ENCODE data around the gene GRIN2C.

Gene GRIN2C

GRCh38 chr17:74873874-74874614 lies 14.4 kb upstream of the GRIN2C start:
- TF ChIP-seq CEBPB (IDR thresholded peaks at IDR 0.05): no peak
- TF ChIP-seq, protein P1, sequence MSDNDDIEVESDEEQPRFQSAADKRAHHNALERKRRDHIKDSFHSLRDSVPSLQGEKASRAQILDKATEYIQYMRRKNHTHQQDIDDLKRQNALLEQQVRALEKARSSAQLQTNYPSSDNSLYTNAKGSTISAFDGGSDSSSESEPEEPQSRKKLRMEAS (IDR thresholded peaks at IDR 0.05): no peak
- no peak for TF ChIP-seq CREB1 (IDR thresholded peaks at IDR 0.05; ENCODE audit: low read depth)
- TF ChIP-seq NFIC (IDR thresholded peaks at IDR 0.05): no peak
- no peak for TF ChIP-seq RAD21 (IDR thresholded peaks at IDR 0.05; ENCODE audit: low read depth)
- no peak for TF ChIP-seq EGR1 (IDR thresholded peaks at IDR 0.05)
- TF ChIP-seq YY1 (IDR thresholded peaks at IDR 0.05; ENCODE audit: low read depth): no peak
- no peak for TF ChIP-seq TAF1 (IDR thresholded peaks at IDR 0.05; ENCODE audit: low read depth)
- no peak for TF ChIP-seq FOXM1 (IDR thresholded peaks at IDR 0.05; ENCODE audit: borderline replicate concordance, low read depth)
- TF ChIP-seq, protein P2, sequence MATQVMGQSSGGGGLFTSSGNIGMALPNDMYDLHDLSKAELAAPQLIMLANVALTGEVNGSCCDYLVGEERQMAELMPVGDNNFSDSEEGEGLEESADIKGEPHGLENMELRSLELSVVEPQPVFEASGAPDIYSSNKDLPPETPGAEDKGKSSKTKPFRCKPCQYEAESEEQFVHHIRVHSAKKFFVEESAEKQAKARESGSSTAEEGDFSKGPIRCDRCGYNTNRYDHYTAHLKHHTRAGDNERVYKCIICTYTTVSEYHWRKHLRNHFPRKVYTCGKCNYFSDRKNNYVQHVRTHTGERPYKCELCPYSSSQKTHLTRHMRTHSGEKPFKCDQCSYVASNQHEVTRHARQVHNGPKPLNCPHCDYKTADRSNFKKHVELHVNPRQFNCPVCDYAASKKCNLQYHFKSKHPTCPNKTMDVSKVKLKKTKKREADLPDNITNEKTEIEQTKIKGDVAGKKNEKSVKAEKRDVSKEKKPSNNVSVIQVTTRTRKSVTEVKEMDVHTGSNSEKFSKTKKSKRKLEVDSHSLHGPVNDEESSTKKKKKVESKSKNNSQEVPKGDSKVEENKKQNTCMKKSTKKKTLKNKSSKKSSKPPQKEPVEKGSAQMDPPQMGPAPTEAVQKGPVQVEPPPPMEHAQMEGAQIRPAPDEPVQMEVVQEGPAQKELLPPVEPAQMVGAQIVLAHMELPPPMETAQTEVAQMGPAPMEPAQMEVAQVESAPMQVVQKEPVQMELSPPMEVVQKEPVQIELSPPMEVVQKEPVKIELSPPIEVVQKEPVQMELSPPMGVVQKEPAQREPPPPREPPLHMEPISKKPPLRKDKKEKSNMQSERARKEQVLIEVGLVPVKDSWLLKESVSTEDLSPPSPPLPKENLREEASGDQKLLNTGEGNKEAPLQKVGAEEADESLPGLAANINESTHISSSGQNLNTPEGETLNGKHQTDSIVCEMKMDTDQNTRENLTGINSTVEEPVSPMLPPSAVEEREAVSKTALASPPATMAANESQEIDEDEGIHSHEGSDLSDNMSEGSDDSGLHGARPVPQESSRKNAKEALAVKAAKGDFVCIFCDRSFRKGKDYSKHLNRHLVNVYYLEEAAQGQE (IDR thresholded peaks at IDR 0.05; ENCODE audit: low read depth): no peak
- TF ChIP-seq EP300 (IDR thresholded peaks at IDR 0.05; ENCODE audit: borderline replicate concordance): no peak
- no peak for TF ChIP-seq ZBTB7A (IDR thresholded peaks at IDR 0.05; ENCODE audit: low read depth)
- TF ChIP-seq, protein P3, sequence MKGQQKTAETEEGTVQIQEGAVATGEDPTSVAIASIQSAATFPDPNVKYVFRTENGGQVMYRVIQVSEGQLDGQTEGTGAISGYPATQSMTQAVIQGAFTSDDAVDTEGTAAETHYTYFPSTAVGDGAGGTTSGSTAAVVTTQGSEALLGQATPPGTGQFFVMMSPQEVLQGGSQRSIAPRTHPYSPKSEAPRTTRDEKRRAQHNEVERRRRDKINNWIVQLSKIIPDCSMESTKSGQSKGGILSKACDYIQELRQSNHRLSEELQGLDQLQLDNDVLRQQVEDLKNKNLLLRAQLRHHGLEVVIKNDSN (IDR thresholded peaks at IDR 0.05): no peak

- TF ChIP-seq, protein P3 (IDR thresholded peaks at IDR 0.05): peak; percentile 99
- peak; percentile 41; the same call in 1 of the 2 replicates for TF ChIP-seq TEAD4 (IDR thresholded peaks at IDR 0.05)
- 0 out of 2 replicates have a peak, but pooled peaks have one; percentile 12 for TF ChIP-seq FOXM1 (IDR thresholded peaks at IDR 0.05; ENCODE audit: borderline replicate concordance, low read depth)
- peak; percentile 84 for TF ChIP-seq TAF1 (IDR thresholded peaks at IDR 0.05; ENCODE audit: low read depth)
- TF ChIP-seq YY1 (IDR thresholded peaks at IDR 0.05; ENCODE audit: low read depth): no peak
- peak; percentile 65; the same call in 1 of the 2 replicates for TF ChIP-seq TCF12 (IDR thresholded peaks at IDR 0.05; ENCODE audit: low read depth)
- TF ChIP-seq, protein P1 (IDR thresholded peaks at IDR 0.05): peak; percentile 87
- TF ChIP-seq EGR1 (IDR thresholded peaks at IDR 0.05): peak; percentile 19; the same call in 1 of the 2 replicates
- TF ChIP-seq, protein P2 (IDR thresholded peaks at IDR 0.05; ENCODE audit: low read depth): peak; percentile 40; the same call in 1 of the 2 replicates
- no peak for TF ChIP-seq NFIC (IDR thresholded peaks at IDR 0.05)
- peak; percentile 100 for TF ChIP-seq CREB1 (IDR thresholded peaks at IDR 0.05; ENCODE audit: low read depth)
- 0 out of 2 replicates have a peak, but pooled peaks have one; percentile 31 for TF ChIP-seq ZBTB7A (IDR thresholded peaks at IDR 0.05; ENCODE audit: low read depth)
- no peak for TF ChIP-seq EP300 (IDR thresholded peaks at IDR 0.05; ENCODE audit: borderline replicate concordance)
- peak; percentile 88 for TF ChIP-seq CEBPB (IDR thresholded peaks at IDR 0.05)
- TF ChIP-seq RAD21 (IDR thresholded peaks at IDR 0.05; ENCODE audit: low read depth): no peak
These were observed 13.6 kb upstream of the GRIN2C start for GRCh38 chr17:74873037-74873873.

DNA sequence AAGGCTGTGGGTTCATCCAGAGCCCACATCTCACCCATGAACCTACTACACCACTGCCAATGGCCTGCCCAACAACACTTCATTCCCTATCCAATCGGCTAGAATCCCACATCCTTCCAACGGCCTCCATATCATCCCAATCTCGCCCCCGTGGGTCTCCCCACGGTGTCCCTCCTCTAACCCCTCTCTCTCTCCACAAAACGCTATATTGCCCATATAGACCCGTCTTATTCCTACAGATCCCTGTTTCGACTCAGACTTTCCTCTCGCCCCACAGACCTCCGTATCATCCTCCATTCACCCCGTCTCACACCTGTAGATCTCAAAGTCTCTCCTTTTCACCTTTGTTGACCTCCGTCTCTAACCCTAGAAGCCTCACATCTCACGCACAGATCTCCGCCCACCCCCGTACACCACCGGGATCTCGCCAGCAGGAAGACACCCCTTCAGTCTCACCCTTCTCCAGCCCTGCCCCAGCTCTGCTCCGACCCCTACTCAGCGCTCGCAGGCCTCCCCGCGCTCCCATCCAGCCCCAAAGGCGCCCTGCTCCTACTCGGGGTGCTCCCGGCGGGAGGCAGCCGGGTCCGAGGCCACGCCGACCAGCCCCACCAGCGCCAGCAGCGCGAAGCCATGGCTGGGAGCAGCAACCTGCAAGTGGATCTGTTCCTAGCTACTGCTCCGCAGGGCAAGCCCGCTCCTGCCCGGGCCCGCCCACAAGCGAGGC lies 12.8 kb upstream of the GRIN2C start, which contains the start of gene FDXR:
TSS of gene FDXR (minus strand) at position 682 of the 724 bp plus-strand sequence. CDS start at position 632, 50 bp downstream.
- TF ChIP-seq TCF12 (IDR thresholded peaks at IDR 0.05; ENCODE audit: low read depth): no peak
- no peak; the same call in 1 of the 2 replicates for TF ChIP-seq CEBPB (IDR thresholded peaks at IDR 0.05)
- no peak for TF ChIP-seq EGR1 (IDR thresholded peaks at IDR 0.05)
- TF ChIP-seq, protein P1 (IDR thresholded peaks at IDR 0.05): 0 out of 2 replicates have a peak, but pooled peaks have one; percentile 37
- no peak for TF ChIP-seq CREB1 (IDR thresholded peaks at IDR 0.05; ENCODE audit: low read depth)
- TF ChIP-seq NFIC (IDR thresholded peaks at IDR 0.05): no peak
- no peak for TF ChIP-seq TEAD4 (IDR thresholded peaks at IDR 0.05)
- no peak for TF ChIP-seq FOXM1 (IDR thresholded peaks at IDR 0.05; ENCODE audit: borderline replicate concordance, low read depth)
- TF ChIP-seq EP300 (IDR thresholded peaks at IDR 0.05; ENCODE audit: borderline replicate concordance): no peak
- TF ChIP-seq YY1 (IDR thresholded peaks at IDR 0.05; ENCODE audit: low read depth): peak; percentile 70; the same call in 1 of the 2 replicates
- peak; percentile 78 for TF ChIP-seq TAF1 (IDR thresholded peaks at IDR 0.05; ENCODE audit: low read depth)
- TF ChIP-seq RAD21 (IDR thresholded peaks at IDR 0.05; ENCODE audit: low read depth): no peak; the same call in 1 of the 2 replicates
- TF ChIP-seq, protein P3 (IDR thresholded peaks at IDR 0.05): no peak
- TF ChIP-seq ZBTB7A (IDR thresholded peaks at IDR 0.05; ENCODE audit: low read depth): no peak
- TF ChIP-seq, protein P2 (IDR thresholded peaks at IDR 0.05; ENCODE audit: low read depth): no peak

Measured in Ishikawa (cell line).